GM18870 (cell line): ENCODE data around the gene RAB43.
"Not testable (repeated sequence)": the region's sequence is repeated elsewhere in the genome, so short reads cannot be mapped to it uniquely, and the experiment has no call there.

Experiments used
- ATAC-seq: cut with Tn5 transposase; IDR thresholded peaks from one replicate; pipeline ENCODE4 v1.9.1; 2021; ENCODE audit warnings: moderate library complexity; ENCODE audit not compliant: unreplicated experiment

Gene RAB43

DNA sequence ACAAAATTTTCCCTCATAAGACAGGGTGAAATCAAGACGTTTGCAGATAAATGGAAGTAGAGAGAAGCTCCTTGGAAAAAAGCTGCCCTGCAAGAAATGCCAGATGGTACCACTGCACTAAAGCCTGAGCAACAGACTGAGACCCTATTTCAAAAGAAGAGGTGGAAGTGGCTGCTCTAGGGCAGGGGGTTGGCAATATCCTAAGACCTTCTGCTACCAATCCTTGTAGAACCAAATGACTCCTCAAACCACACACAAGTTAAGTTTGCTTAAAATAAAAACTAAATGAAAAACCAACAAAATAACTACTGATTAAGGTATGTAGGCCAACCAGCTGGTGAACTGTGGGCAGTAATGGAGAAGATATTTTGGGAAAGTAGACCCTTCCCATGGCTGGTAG, 21.3 kb downstream of the RAB43 start:
- ATAC-seq: no peak

DNA sequence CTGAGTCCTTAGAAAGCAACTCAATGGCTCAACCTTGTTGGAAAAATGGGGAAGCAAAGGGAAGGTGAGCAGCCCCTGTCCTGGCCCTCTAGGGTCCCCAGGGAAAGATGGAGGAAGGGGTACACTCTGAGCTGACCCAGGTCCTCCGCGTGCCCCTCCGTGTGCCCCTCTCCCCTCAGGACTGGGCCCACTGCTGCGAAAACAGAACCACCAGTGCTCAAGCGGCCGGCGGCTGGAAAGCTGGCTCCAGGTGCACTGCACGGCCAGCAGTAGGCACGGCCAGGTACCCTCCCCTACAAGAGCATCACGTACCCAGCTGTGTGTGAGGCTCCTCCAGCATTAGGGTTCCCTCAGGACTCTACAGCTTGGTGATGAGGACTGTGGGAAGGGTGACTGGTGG, 26.3 kb downstream of the RAB43 start:
- ATAC-seq: no peak

DNA sequence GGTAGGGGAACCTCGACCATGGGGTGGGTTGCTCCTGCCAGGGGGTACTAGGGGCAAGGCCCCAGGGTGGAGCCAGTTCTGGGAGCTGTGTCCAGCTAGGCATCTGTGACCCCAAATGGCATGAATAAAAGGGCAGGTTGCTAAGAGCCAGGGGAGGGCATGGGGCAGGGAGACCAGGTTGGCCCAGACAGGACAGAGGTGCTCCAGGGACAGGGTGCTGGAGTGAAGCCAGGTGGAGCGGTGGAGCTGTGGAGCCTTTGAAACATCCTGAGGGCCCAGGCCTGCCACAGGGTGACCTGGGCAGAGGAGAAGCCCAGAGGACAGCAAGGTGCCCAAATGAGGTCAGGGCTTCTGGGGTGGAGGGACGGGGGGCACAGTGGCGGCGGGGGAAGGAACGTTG, 33.3 kb downstream of the RAB43 start:
- ATAC-seq: not testable (repeated sequence)

DNA sequence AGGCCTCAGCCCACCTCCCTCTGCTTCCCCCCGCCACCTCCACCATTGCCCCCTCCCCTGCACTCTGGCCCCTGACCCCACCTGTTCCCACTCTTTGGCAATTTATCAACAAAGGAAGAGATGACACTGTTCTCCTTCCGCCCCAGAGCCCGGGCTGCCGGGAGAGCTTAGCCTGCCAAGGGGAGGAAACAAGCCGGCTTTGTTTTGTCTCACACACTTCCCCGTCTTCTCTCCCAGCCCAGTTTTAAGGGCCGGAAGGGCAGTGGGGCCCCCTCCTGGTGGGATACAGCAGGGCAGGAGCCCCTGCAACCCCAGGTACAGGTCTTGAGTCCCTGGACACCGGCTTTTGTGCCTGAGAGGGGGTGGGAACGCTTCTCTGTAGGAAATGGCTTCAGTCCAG, 33.7 kb downstream of the RAB43 start:
- not testable (repeated sequence) for ATAC-seq

DNA sequence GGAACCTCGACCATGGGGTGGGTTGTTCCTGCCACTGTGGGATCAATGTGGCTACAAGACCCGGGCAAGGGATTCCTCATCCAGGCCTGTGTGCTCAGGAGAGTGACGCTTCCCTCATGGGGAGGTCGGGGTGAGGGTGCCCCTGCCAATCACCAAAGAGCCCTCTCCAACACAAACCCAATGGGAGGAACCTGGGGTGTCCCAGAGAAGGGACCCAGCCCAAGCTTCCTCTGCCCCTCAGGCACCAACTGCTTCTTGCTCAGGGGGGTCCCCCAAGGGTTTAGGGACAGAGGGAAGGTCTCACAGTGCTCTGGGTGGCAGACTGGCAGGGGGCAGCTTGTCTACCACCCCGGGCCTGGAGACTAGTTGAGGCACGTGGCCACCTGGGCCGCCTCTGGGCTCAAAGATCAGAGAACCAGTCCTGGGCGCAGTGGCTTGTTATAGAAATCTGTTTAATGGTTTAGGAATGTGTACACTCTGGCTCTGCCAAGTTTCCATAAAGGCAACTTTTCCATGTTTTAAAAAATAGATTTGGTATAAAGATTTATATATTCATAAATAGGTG, 34.4 kb downstream of the RAB43 start:
- ATAC-seq: no peak

DNA sequence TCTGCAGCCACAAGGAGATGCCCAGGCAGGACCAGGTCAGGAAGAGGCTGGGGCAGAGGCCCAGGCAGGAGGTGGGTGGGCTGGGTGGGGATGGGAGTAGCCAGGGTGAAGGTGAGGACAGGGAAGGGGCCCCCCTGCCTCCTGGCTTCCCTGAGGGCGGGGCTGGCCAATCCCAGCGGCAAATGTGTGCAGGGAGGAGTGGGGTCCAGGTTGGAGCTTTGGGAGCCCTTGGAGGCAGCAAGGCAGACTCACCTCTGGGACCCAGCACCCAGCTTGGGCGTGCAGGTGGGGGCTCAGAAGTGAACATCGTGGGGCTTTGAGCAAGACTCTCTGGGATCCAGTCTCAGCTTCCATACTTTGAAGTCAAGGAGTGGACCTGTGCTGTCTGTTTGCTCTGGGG, 35.8 kb downstream of the RAB43 start:
- ATAC-seq: no peak

DNA sequence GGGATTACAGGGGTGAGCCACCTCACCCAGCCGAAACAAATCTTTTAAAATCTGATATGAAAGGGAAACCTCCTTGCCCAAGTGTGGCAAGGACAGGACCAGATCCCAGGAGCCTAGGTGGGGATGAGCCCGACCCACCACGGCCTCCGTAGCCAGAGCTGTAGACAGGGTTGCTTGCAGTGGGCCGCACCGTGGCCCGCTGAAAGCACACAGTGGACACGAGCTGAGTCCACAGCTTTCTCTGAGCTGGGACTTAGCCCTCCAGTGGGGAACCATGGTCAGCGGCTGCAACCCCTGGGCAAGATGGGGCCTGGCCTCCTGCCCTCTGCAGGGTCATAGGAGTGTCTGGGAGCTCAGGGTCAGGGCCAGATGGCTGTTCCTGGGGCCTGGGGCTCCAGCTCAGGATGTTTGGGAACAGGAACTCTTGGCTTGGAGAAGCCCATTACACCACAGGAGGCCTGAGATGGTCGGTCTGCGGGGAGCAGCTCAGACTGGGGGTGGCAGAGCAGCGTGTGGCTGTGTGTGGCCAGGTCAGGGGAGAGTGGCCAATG, 36.4 kb downstream of the RAB43 start:
- no peak for ATAC-seq

DNA sequence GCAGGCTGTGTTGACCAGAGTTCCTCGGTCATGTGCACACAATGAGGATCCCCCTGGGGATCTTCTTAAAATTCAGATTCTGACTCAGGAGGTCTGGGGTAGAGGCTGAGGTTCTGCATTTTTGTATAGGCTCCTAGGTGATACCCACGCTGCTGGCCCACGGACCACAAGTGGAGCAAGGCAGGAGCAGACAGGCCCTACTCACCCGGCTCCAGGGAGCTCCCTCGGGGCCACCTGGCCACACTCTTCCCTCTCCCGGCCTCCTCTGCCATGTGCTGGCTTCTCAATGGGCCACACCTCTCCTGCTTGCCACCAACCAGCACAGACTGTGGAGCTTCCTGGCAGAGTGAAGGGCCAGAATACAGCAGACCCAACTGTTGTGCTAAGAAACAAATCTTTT, 37.1 kb downstream of the RAB43 start:
- no peak for ATAC-seq

DNA sequence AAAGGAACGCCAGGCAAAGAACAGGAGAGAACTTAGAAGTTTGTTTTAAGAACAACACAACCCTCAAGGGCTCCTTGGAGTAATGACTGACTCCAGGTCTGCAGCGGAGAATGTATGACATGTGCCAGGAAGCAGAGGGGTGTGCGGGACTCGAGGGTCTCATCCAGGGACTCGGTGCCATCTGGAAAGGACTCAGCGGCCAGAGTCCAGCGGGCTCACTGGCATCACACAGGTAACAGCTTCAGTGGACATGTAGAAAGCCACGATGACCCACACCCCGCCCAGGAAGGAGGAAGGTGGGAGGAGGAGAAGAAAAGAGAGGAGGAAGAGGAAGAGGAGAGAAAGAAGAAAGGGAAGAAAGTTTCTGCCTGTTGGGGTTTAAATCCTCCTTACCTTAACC, 39.6 kb downstream of the RAB43 start:
- no peak for ATAC-seq

DNA sequence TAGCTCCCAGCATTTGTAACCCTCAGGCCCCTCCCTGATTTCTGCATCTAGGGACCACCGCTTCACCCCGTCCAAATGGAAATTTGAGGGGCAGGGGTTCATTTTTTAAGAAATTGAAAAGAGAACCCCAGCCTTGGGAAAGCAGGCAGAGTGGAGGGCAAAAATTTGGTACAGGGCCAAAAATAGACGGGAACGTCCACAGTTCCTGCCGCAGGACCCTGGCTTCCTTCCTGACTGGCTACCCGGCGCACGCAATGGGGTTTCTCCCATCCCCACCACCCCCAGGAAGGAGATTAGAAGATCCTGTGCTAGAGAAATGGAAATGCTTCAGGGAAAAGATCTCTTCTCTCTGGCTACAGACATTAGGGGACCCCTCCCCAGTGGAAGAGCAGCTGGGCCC, 40.1 kb downstream of the RAB43 start:
- ATAC-seq: no peak

DNA sequence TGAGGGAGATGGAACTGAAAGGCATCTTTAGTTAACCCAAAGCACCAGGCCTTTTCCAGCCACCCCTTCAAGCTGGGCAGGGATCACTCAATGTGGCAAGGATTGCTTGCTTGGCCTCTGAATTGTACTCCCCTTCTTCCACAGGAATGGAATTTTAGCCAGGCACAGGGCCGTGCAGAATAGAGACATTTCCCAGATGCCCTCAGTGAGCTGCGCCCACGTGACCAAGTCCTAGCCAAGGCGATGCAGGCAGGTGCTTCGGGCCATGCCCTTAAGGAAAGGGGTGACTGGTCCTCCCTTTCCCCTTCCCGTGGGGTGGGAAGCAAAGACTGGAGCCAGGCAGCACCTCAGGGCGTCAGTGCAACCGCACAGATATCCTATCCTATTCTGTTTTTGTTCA, 43.1 kb downstream of the RAB43 start:
- ATAC-seq: no peak

DNA sequence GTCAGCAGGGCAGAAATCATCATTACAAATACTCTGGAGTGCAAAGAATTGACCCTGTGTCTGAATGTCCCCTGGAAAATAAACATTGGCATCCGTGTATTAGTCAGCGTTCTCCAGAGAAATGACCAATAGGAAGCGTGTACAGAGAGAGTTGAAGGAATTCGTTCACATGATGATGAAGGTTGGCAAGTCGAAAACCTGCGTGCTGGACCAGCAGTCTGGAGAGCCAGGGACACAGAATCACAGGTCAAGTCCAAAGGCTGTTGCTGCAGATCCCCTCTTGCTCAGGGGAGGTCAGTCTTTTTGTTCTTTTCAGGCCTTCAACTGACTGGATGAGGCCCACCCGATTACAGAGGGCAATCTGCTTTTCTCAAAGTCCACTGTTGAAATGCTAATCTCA, 44.4 kb downstream of the RAB43 start:
- no peak for ATAC-seq

DNA sequence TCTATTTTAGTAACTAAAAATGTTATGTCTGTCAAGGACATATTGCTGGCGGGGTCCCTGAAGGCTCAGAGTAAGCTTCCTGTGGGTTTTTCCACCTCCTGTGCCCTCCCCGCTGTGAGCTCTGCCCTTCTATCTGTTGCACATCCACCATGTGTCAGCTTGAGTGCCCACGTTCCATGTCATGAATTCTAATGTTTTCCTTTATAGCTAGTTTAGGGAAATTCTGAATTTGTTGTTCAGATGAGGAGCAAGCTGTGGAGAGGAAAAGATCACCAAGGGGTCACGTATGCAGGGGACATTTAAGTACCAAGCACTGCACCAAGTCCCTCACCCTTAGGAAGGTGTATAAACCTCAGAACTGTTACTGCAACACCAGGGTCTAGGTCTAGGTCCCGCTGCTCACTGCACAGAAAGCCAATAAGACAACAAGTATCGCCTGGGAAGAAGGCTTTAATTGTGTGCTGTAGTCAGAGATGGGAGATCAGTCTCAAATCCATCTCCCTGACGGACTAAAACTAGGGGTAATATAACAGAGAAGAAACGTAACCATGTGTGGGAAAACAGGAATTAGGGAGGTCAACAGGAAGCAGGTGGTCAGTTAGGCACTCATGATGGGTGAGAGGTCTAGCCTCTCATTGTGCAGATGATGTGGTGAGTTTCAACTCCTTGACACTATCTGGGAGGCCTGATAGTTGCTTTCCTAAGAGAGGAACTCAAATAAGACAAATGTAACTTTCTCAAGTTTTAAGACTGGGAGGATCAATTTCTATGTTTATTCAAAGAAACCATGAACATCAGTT, 51.3 kb downstream of the RAB43 start:
- ATAC-seq: no peak

DNA sequence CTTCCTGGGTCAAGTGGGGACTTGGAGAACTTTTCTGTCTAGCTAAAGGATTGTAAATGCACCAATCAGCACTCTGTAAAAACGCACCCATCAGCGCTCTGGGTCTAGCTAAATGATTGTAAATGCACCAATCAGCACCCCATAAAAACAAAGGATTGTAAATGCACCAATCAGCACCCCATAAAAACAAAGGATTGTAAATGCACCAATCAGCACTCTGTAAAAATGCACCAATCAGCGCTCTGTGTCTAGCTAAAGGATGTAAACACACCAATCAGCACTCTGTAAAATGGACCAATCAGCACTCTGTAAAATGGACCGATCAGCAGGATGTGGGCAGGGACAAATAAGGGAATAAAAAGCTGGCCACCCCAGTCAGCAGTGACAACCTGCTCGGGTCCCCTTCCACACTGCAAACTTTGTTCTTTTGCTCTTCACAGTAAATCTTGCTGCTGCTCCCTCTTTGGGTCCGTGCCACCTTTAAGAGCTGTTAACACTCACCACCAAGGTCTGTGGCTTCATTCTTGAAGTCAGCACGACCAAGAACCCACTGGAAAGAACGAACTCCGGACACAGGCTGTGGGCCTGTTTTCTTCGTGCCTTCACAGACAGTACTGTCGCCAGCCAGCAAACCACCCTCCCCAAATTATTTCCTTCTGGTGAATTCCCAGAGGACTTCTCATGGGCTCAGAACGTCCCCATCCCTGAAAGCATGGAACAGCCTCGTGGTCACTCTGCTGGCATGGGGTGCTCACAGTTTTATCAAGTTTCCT, 52.1 kb downstream of the RAB43 start:
- ATAC-seq: not testable (repeated sequence)

DNA sequence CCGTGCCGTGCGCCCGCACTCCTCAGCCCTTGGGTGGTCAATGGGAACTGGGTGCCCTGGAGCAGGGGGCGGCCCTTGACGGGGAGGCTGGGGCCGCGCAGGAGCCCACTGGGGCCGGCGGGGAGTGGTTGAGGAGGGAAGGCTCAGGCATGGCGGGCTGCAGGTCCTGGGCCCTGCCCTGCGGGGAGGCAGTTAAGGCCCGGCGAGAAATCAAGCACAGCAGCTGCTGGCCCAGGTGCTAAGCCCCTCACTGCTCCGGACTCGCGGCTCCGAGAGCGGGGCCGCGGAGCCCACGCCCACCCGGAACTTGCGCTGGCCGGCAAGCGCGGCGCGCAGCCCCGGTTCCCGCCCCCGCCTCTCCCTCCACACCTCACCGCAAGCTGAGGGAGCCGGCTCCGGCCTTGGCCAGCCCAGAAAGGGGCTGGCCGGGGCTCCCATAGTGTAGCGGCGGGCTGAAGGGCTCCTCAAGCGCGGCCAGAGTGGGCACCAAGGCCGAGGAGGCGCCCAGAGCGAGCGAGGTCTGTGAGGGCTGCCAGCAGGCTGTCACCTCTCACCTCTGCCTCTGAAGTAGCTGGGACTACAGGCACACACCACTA, 53.2 kb downstream of the RAB43 start:
- ATAC-seq: no peak

DNA sequence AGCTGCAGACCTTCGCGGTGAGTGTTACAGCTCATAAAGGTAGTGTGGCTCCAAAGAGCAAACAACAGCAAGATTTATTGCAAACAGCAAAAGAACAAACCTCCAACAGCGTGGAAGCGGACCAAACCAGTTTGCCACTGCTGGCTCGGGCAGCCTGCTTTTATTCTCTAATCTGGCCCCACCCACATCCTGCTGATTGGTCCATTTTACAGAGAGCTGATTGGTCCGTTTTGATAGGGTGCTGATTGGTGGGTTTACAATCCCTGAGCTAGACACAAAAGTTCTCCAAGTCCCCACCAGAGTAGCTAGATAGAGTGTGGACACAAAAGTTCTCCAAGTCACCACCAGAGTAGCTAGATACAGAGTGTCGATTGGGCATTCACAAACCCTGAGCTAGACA, 53.9 kb downstream of the RAB43 start:
- not testable (repeated sequence) for ATAC-seq

DNA sequence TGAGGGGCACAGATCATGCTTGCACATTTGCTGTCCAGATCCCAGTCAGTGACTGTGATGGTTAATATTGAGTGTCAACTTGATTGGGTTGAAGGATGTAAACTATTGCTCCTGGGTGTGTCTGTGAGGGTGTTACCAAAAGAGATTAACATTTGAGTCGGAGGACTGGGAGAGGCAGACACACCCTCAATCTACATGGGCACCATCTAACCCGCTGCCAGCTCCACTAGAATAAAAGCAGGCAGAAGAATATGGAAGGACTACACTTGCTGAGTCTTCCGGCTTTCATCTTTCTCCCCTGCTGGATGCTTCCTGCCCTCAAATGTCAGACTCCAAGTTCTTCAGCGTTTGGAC, 55.9 kb downstream of the RAB43 start:
- no peak for ATAC-seq

DNA sequence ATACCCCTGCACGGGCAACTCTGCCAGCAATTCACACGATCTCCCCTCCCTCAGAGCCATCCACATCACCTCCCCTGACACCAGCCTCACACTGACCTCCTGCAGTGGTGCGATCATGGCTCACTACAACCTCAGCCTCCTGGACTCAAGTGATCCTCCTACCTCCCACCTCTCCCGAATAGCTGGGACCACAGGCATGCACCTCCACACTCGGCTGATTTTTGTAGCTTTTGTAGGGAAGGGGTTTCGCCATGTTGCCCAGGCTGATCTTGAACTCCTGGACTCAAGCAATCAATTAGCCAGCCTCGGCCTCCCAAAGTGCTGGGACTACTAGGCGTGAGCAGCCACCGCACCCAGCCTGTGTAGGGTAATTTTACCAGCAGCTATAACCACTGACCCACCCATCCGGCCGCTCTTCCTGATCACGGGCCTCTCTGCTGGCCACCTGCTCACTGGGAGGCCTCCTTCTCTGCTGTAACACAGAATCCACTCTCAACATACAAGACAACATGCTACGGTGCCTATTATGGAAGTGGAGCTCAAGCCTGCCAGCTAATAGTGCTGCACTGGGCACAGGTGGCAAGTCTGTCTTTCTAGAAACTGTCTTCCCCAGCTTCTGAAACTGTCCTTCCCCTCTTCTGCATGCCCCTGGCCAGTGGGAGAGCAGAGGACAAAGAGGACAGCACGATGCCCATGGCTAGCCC, 56.4 kb downstream of the RAB43 start:
- ATAC-seq: no peak

DNA sequence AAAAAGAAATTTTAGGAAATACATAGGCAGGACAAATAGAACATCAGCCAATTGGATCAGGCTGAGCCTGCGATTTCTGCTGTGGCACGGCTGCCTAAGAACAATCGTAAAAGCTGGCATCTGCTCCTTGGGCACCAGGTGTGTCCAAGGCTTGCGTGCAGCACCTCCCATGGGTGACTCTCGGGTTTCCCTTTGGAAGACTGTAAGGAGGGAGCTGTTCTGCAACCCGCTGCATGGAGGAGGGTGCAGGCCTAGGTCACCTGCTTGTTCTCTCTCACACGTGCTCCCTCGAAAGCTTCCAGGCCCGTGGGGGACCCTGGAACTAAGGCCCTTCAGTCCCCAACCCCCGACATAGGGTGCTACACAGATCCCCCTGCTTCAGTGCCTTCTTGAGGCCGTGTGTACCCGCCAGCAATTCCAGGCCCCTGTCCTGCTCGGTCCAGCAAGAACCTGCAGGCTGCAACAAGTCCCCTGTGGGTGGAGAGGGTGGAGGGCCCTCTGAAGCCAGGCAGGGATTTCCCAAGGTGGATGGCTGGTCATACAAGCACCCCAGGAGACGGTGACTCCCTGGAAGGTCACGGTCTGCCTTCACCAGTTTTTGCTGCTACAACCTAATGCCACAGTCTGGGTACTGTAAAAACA, 57.6 kb downstream of the RAB43 start:
- no peak for ATAC-seq

DNA sequence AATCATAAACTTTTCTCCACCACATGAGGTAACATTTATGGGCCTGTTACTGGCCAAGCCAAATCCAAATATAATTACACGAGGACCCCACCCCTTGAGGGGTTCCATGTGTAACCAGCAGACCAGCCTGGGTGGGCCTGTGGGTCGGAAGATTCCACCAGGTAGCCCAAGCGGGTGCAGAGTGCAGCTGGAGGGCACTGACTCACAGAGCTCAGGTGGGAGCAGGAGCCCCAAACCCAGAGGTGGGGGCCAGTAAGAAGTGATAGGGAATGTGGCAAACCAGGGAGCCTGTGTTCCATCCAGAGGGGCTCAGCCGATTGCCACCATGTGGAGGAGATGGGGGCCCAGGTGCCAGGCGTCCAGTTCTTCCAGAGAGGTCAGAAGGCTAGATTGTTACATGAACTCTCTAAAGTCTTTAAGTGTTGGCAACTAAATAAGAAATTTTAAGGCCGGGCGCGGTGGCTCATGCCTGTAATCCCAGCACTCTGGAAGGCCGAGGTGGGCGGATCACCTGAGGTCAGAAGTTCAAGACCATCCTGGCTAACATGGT, 58.4 kb downstream of the RAB43 start:
- ATAC-seq: no peak
